Breast epithelium (tissue), 3 donors: ENCODE measurements around the gene ARHGAP8.

Experiments used
- CTCF ChIP-seq, 3 donors: fragments of 450-650 bp; IDR thresholded peaks; one replicate each; pipeline ENCODE4 v1.5.1; 2016 to 2017; ENCODE audit warnings: antibody characterized with exemption in 3 of 3, mild to moderate bottlenecking in 3 of 3, moderate library complexity in 3 of 3
- POLR2A ChIP-seq: fragments of 450-650 bp; IDR thresholded peaks from one replicate; pipeline ENCODE4 v1.6.1; 2016; ENCODE audit warnings: antibody characterized with exemption, mild to moderate bottlenecking, moderate library complexity
- POLR2AphosphoS5 ChIP-seq, 3 donors: sonication (generic); formaldehyde crosslinking; IDR thresholded peaks; one replicate each; pipeline ENCODE4 v1.6.1; 2017; ENCODE audit warnings: antibody characterized with exemption in 3 of 3

- TF ChIP-seq CTCF (IDR thresholded peaks at IDR 0.05) (no peak), POLR2A (no peak), POLR2AphosphoS5 (IDR thresholded peaks at IDR 0.05) (no peak)
Observed at GRCh38 chr22:44786136-44786535, 33.8 kb downstream of the ARHGAP8 start.
